ENCODE data around the gene THSD4.
"Not testable (repeated sequence)": the region's sequence is repeated elsewhere in the genome, so short reads cannot be mapped to it uniquely, and the experiment has no call there.

Gene THSD4

DNA sequence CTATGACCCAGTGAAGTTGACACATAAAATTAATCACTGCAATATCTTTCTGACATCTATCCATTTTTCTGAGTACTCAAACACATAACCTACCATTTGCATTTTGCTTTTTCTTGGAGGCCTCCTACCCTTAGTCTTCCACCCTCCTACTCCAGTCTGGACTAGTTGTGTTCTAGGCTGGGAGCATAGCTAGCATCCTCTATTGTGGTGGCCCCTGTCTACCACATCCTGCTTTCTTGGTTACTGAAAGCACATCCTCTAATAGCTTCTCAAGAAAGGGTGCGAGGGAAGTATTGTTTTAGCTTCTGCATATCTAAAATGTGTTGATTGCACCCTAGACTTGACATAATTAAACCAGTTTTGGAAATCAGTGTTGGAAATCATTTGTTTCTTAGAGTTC lies 176.5 kb downstream of the THSD4 start:
- no peak for DNase-seq (ENCODE audit: low read depth in 2 of 2)

DNA sequence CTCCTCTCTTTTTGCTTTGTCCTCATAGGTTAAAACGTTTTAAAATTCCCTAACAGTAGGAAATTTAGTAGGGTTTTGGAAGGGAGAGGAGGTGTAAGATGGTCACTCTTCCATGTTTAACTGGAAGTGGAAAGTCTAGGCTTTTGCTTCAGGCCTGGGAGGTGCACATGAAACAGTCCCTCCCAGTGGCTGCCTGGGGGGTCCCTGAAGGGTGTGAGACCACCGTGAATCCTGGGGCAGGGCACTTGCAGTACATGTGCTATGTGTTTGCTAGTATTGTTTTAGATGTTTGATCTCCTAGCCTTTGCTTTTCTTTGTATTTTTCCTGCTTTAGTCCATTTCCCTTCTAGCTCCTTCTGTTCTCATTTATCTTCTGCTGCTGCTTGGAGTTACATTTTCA lies 178.5 kb downstream of the THSD4 start:
- DNase-seq (ENCODE audit: low read depth in 2 of 2) = no peak

DNA sequence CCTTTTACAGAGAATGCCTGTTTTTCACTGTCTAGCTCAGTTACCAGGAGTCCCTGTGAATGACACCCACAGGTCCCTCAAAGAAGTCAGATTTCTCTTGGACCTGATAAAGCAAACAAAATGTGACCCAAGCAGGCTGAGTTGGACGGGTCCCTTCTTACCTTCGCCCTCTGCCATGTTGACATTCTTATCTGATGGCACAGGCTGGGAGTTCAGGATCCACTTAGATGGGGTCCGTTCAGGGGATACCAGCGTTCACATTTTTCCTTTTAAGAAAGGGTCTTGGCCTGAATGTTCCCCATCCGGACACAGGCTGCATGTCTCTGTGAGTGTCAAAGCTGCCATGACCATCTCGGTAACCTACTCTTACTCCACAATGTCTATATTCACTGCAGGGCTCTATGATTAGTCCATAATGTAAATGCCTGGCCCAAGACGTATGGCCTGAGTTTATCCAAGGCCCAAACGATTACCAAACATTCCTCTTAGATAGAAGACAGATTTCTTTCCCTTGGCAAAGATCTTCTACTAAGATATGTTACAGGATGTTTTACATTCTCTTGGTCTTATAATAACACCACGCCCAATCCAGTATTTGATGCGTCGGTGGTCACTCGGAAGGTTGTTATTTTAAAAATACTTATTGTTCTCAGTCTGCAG lies 179.1 kb downstream of the THSD4 start:
- DNase-seq (ENCODE audit: low read depth in 2 of 2) = no peak

DNA sequence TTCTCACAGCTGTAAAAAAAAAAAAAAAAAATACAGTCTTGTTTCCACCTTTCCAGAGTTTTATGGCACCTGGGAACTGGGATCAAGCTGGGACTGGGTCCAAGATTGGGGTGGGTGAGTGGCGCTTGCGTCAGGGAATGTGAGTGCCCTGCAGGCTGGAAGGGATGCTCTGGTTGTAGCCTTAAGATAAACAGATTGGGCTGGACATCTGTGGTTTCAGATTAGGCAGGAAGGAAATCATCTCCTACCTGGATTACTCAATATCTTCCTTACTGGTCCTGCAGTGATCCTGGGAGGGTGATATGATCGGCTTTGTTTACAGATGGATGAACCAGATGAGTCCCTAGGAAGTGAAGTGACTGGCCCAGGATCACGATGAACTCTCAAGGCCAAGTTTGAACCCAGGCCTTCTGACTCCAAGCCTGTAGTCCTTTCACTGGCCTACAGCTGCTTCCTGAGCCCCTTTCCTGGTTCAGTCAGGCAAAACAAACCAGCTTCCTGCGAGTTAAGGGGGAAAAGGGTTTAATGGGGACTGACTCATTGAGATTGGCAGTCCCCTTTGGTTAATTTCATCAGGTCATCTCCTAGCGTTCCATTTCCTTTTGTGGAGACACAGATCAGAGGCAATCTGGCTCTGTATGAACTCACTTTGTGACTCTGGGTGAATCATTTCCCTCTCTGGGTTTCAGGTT lies 179.8 kb downstream of the THSD4 start:
- DNase-seq (ENCODE audit: low read depth in 2 of 2) = no peak

DNA sequence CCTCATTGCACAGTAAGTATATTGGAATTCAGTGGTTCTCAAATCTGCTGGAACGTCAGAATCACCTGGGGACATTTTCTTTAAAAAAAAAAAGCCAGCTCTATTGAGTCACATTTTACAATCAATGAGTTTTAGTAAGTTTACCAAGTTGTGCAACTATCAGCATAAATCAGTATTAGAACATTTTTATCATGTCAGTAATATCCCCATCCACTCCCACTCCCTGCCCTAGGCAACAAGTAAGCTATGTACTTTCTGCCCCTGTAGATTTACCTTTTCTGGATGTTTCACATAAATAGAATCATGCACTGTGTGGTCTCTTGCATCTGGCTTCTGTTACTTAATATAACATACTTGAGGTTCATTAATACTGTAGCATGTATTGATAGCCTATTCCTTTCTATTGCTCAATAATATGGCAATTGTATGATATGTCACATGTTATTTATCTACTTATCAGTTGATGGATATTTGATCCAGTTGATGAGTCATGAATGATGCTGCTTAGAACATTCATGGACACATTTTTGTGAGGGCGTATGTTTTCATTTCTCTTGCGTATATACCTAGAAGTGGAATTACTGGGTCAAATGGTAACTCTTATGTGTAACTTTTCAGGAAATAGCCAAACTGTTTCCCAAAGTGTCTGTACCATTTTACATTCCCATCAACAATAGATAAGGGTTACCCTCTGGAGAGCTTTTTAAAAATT lies 180.5 kb downstream of the THSD4 start:
- no peak for DNase-seq (ENCODE audit: low read depth in 2 of 2)

DNA sequence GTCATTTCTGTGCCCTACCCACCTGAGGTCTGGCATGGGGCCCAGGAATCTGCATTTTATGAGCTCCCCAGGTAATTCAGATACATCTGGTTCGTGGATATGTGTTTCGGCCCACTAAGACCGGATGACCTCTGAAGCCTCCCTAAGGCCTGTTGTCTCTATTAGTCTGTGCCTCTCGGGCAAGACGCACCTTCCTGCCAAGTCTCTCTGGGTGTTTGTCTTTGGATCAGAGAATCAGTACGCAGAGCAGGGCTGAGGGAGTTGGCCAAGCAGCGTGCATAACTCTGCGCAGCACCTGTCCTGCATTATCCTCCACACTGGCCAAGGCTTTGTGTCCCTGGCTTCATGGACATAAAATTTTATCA lies 181.0 kb downstream of the THSD4 start:
- no peak for DNase-seq (ENCODE audit: low read depth in 2 of 2)

DNA sequence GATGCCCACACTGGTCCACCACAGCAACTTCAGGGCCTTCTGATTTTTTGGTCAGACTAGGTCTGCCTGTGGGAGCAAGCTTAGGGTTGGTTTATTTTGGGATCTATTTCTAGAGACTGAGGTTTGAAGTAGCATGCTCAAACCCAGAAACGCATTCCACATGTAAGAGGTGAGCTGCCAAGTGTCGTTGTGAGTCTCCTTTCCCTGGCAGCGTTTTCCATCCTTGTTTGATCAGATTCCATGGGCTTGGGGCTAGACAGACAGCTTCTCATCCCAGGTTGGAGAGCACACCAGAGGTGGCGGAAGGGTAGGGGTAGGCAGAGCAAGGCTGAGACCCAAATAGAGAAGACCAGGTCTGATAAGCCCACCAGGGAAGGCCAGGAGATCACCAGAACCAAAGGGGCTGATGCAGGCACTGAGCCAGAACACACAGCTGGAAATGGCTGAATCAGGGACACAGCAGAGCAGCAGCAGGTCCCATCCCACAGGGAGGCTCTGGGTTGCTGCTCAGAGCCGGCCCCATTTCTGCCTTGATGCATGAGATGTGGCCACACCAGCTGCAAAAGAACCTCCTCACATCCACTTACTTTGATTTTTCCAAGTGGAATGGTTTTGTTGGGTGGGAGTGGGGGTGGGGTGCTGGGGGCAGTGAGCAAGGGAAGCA lies 186.8 kb downstream of the THSD4 start:
- DNase-seq (ENCODE audit: low read depth in 2 of 2) = no peak

DNA sequence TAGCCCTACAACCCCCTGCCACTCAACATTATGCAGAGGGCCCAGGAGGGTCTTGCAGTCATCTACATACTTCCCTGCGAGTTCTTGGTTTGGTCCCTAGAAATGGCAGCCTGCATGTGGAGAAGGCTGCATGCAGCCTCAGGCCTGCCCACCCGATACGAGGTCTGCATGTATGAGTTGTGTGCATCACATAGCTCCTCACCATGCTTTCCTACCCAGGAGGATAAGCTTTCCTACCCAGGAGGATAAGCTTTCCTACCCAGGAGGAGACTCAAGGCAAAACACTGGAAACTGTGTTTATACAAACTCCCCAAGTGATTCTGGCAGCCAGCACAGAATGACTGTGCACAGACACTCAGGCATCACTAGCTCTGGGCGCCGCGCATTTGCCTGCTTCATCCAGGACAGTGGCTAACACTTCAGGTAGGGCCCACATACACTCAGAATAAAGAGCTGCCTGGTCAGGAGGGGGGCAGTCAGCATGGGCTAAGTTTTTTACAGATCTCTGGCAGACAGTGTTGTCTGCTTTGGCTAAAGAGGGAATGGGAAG lies 187.7 kb downstream of the THSD4 start:
- no peak for DNase-seq (ENCODE audit: low read depth in 2 of 2)

DNA sequence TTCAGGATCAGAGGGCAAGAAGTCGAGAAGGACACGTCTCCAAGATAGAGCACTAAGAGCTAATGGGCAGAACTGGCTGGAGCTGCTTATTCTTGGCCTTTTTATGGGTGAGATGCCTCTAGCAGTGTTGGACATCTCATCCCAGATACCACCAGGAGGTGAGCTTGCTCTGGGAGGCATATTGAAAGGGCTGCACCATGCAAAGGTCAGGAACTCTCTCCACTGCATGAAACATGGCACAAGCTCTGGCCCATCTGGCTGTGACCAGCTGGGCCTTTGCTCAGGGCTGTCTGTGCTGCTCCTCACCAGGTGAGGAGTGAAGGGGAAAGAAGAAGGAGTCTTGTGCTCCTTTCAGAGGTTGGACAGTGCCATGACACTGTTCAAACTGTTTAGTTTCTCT lies 188.7 kb downstream of the THSD4 start:
- DNase-seq (ENCODE audit: low read depth in 2 of 2) = no peak

DNA sequence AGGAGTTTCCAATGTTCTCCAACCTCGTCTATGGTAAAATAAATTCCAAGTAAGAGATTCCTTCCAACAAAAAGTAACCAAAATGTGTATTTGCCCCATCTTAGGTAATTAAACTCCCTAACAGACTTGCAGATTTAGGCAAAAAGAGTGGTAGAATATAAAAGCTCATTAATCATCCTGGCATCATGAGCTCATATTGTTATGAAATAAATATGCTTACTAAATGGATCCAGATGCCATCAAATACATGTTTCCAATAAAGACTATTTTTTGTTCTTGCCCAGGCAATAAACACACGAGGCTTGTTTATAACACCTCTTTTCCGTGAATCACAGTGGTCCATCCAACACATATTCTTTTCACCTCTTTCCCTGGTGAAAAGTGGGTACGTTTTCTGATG lies 189.4 kb downstream of the THSD4 start:
- no peak for DNase-seq (ENCODE audit: low read depth in 2 of 2)

DNA sequence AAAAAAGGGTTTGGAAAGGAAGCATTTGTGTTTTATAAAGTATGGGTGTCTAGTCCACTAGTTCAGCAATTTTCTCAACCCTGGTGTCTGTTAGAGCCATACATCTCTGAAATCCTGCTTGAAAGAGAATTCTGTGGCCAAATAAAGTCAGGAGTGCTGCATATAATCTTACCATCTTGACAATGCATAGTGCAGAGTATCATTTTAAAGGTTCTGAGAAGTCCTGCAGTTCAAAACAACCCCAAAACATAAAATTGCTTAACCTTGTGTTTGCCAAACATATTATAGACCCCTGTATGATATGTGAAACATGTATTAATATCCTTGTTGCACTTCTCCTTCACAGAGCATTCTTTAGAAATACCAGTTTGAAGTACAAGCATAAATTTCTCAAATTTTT lies 191.3 kb downstream of the THSD4 start:
- no peak for DNase-seq (ENCODE audit: low read depth in 2 of 2)

DNA sequence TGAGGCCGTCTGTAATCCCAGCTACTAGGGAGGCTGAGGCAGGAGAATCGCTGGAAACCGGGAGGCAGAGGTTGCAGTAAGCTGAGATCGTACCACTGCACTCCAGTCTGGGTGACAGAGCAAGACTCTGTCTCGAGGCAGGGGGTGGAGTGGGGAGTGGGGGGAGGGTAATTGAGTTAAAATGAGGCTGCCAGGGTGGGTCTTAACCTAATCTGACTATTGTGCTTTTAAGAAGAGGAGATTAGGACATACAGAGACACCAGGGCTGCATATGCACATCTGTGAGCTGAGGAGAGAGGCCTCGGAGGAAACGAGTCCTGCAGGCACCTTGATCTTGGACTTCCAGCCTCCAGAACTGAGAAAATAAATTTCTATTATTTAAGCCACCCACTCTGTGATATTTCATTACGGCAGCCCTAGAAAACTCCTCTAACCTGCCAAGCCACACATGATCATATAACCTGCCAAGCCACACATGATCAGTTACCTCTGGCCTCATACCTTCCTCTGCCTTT lies 197.0 kb downstream of the THSD4 start:
- DNase-seq (ENCODE audit: low read depth in 2 of 2) = no peak

DNA sequence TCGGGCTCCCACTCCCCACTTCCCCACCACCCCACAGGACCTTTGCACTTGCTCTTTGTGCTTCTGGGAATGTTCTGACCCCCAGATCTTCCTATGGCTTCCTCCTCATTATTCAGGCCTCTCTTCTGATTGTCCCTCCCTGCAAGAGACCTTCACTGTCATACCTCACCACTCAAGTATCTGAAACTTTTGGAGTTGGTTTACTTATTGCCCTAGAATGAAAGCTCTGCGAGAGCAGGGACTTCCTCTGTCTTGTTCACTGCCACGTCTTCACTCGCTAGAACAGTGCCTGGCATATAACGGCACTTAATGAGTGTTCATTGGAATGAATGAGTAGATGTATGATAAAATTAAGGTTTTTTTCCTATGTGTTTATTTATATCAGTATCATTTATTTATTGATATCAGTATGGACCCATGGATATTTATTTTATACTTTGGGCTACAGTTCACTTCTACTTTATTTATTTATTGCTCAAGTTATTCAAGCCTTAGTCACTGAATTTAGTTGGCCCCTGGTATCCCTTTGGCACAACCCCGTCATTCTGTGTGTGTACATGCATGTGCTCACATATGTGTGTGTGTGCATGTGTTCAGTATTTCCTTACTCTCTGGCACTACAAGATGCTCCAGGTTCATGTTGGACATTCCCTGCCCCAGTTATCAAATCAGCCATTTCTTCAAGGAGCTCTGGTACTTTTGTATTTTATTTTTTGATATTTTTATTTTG lies 197.6 kb downstream of the THSD4 start:
- DNase-seq (ENCODE audit: low read depth in 2 of 2) = no peak

DNA sequence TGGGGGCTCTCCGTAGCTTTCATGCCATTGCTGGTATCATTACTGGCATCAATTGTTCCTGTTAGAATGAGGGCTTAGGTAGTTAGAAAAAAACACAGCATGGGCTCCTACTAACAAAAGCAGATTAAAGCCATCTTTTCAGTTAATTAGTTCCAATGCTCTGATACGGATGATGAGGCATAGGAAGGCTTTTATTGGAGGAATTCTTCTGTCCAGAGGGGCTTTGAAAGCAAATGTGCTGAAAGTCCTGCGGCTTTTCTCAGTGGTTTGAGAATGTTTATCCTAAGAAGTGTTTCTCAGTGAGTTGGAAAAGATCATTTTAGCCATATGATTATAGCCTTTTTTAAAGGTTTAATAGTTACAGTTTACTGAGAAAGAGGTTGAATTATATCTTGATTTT lies 198.5 kb downstream of the THSD4 start:
- no peak for DNase-seq (ENCODE audit: low read depth in 2 of 2)

DNA sequence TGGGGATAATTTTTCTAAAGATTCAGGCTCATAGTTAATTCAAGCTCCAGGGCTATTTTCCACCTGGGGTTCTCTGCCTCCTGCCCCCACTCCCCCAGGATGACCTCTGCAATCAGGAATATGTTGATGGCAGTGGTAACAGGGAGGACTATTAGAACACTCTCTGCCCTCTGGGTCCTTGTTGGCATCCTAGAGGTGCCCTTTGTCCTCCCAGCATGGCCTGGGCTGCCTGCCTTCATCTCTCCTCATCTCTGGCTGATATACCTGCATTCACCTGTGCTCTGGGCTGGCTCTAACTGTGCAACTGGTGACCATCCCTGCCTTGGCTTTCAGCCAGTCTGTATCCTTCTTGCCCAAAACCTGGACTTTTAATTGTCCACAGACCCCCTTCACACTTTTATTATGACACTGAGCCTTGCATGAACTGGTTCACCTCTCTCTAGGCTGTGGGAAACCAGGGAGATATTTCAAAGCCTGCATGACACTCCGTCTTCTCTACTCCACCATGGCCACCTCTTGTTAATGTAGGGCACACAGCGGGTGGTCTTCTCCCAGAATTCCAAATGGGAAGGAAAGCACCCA lies 199.8 kb downstream of the THSD4 start:
- no peak for DNase-seq (ENCODE audit: low read depth in 2 of 2)

DNA sequence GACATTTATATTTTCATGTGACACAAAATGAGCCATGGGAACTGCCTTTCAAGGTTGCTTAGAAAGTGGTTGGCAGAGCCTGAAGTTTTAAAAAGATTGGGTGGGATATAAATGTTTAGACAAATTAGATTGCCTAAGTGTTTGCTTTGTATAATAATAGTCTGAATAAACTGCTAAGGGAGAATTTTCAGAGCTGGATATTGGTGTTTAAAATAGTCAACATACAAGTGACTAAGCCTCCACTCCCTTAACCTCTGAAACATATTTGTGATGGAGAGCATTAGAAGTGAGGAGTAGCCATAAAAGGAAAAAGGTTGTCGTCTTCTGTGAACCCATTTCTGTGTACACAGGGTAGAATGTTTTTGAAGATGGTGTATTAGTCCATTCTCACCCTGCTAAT lies 201.6 kb downstream of the THSD4 start:
- no peak for DNase-seq (ENCODE audit: low read depth in 2 of 2)

DNA sequence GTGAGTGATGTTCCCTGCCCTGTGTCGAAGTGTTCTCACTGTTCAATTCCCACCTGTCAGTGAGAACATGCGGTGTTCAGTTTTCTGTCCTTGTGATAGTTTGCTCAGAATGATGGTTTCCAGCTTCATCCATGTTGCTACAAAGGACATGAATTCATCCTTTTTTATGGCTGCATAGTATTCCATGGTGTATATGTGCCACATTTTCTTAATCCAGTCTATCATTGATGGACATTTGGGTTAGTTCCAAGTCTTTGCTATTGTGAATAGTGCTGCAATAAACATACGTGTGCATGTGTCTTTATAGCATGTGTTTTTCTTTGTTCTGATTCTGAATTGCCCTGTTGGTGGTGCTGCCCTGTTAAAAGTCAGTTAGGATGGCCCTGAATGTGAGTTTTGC lies 204.2 kb downstream of the THSD4 start:
- not testable (repeated sequence) for DNase-seq (ENCODE audit: low read depth in 2 of 2)

DNA sequence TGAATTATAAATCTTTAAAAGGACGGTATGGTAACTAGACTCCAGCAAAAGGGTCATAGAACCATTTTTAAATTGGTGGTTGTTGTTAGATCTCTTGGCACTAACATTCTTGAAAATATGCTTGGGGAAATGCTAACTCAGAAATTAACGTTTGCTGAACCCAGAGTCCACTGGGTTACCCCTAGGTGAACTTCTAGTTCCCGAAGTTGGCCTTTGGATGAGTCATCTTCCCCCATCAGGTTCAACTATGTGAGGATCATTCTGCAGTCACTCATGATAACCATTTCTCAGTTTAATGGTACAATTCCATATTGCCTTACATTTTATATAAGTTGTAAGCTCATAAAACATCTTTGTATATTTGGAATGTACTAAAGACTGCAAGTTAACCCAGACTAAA lies 204.7 kb downstream of the THSD4 start:
- DNase-seq (ENCODE audit: low read depth in 2 of 2) = no peak

DNA sequence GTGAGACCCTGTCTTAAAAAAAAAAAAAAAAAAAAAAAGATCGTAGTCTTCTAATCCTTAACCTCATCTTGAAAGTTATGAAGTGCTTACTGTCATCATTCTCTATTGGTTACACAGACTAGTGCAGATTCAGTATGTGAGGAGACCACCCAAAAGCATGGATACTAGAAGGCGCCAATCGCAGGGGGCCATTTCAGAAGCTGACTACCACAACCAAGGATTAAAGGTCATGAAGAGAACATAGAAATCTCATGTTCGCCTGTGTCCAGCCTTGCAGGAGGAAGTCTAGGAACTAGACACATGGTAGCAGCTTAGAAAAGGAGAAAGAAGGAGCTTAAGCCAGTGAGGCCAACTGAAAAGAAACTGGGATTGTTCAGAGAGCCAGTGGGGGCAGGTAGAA lies 207.8 kb downstream of the THSD4 start:
- no peak for DNase-seq (ENCODE audit: low read depth in 2 of 2)

DNA sequence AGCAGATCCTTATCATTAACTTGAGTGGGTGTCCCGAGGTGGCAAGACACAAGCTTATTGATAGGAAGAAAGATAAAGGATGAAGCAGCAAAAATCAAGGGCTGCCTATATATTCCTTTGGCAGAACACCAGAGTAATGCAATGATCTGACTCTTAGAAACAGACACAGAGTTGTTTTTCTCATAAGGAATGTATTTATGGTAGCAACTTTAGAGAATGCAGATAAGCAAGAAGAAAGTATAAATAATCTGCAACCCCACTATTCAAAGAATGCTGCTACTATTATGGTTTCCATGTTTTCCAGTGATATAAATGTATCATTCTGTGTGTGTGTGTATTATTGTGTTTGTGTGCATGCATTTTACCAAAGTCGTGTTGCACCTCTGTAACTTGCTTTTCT lies 208.3 kb downstream of the THSD4 start:
- no peak for DNase-seq (ENCODE audit: low read depth in 2 of 2)

DNA sequence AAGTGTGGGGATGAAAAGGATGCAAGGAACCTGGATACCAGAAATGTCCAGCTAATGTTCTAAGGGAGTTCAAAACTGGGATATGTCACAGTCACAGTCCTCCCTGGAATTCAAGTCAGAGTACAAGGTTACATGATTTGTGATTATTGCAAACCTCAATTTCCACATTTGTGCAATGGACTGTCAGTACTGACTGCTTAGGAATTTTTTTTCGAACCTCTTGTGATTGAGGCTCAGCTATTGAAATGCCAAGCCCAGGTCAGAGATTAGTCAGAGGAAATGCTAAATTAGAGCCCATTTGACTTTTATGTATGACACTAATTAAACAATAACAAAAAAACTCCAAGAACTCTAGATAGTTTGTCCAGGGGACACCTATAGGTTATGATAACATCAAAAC lies 210.2 kb downstream of the THSD4 start:
- DNase-seq (ENCODE audit: low read depth in 2 of 2) = no peak
